Activated CD8-positive, alpha-beta T cell treated with anti-CD3 and anti-CD28 coated beads for 36 hours (primary cell): ENCODE results near the gene SCCPDH. TPM values are rescaled to one million over a fixed set of nuclear protein-coding genes. Genes with fewer than 3 reads are reported as not detected.

Experiments
- ATAC-seq: fragments of 200-7000 bp; cut with Tn5 transposase; one replicate; pipeline ENCODE4 v1.10.0; 2021; ENCODE audit warnings: mild to moderate bottlenecking, moderate library complexity
- CTCF ChIA-PET: fragments of 350-600 bp; sonication (Branson Sonifier 250); formaldehyde crosslinking; loops from one replicate; lab custom pipeline; 2021; ENCODE audit warnings: antibody characterized with exemption; lab: Charles Lee
- POLR2A ChIA-PET: fragments of 350-600 bp; sonication (Branson Sonifier 250); formaldehyde crosslinking; loops from one replicate; lab custom pipeline; 2021; ENCODE audit warnings: antibody characterized with exemption; lab: Charles Lee
- DNase-seq: peaks from one replicate; pipeline ENCODE4 v3.0.0-alpha.2; 2020
- H3K27ac Mint-ChIP-seq: one replicate; pipeline ENCODE4 v1.8.0; 2021; ENCODE audit warnings: mild to moderate bottlenecking, mixed read lengths
- H3K27me3 Mint-ChIP-seq: one replicate; pipeline ENCODE4 v1.8.0; 2021; ENCODE audit warnings: mixed read lengths
- H3K36me3 Mint-ChIP-seq: one replicate; pipeline ENCODE4 v1.8.0; 2021; ENCODE audit warnings: low read depth, mixed read lengths
- H3K4me1 Mint-ChIP-seq: one replicate; pipeline ENCODE4 v1.8.0; 2021; ENCODE audit warnings: low read depth, mixed read lengths
- H3K4me3 Mint-ChIP-seq: one replicate; pipeline ENCODE4 v1.8.0; 2021; ENCODE audit warnings: mild to moderate bottlenecking, moderate library complexity, mixed read lengths
- H3K9me3 Mint-ChIP-seq: one replicate; pipeline ENCODE4 v1.8.0; 2021; ENCODE audit warnings: mixed read lengths
- CTCF ChIP-seq: fragments of 200-600 bp; IDR thresholded peaks from one replicate; pipeline ENCODE4 v1.8.0; 2022; ENCODE audit warnings: antibody characterized with exemption, mild to moderate bottlenecking
- intact Hi-C: fragments of 100-400 bp; cut with micrococcal nuclease; formaldehyde crosslinking; loops from one replicate; pipeline ENCODE4 v1.10.0; 2022
- total RNA-seq, 2 experiments: library from RNA; stranded (reverse); gene quantifications; one replicate each; pipeline ENCODE4 v1.2.3, GENCODE V29; 2021

SCCPDH gene
- 10 to 100 TPM; 39.4 to 41.7 TPM for total RNA-seq

GRCh38 chr1:246724016-246724730 is at the start of gene SCCPDH:
Gene SCCPDH, plus strand, starts transcription at chr1:246724409. Its CDS starts 14 bp downstream, at chr1:246724423.
- intact Hi-C loops = no loop called here
- ATAC-seq = peak; percentile 98
- Mint-ChIP-seq H3K9me3 (peaks cover 17% of the 10 kb centered on the region), H3K36me3 (peaks cover 30% of the 10 kb centered on the region), H3K4me1 (peaks cover 13% of the 10 kb centered on the region), H3K4me3 (peak within 1 kb of the TSS; percentile 87), H3K27ac (peak within 1 kb of the TSS; percentile 92), H3K27me3 (no peaks in the 10 kb centered on the region)
- CTCF ChIA-PET = interaction anchor here (0.8 to 1.3 kb wide), 4 partner anchors 17 to 232 kb away, joined by 3 read pairs; no protein-coding TSS in a partner anchor
- peak; percentile 83 for DNase-seq
- POLR2A ChIA-PET = interaction anchor here (0.7 to 2.2 kb wide), 8 partner anchors 10 to 218 kb away, joined by 3 to 13 read pairs (median 3); no protein-coding TSS in a partner anchor
- no peak for TF ChIP-seq CTCF

- Mint-ChIP-seq H3K27me3 (no peaks in the 10 kb centered on the region), H3K4me1 (no peaks in the 10 kb centered on the region), H3K4me3 (no peak overlapping the region), H3K36me3 (peaks cover 7% of the 10 kb centered on the region), H3K27ac (no peak overlapping the region), H3K9me3 (peaks cover 3% of the 10 kb centered on the region)
- no peak for DNase-seq
- intact Hi-C loops = no loop called here
- TF ChIP-seq CTCF = no peak
- CTCF ChIA-PET = no interaction called here
- no peak for ATAC-seq
- POLR2A ChIA-PET = no interaction called here
Measured at GRCh38 chr1:246677842-246678241, 46.4 kb upstream of the SCCPDH start.

- H3K9me3 Mint-ChIP-seq = peaks cover 2% of the 10 kb centered on the region
- POLR2A ChIA-PET = no interaction called here
- no peak for DNase-seq
- intact Hi-C loops = no loop called here
- H3K27me3 Mint-ChIP-seq = no peaks in the 10 kb centered on the region
- H3K4me1 Mint-ChIP-seq = no peaks in the 10 kb centered on the region
- no peak overlapping the region for H3K4me3 Mint-ChIP-seq
- no peak for TF ChIP-seq CTCF
- H3K27ac Mint-ChIP-seq = no peak overlapping the region
- peaks cover 3% of the 10 kb centered on the region for H3K36me3 Mint-ChIP-seq
- CTCF ChIA-PET = interaction anchor here (0.8 kb wide), 1 partner anchor 10 kb away, joined by 3 read pairs; no protein-coding TSS in a partner anchor
- ATAC-seq = no peak
Measured at GRCh38 chr1:246678816-246679793, 45.1 kb upstream of the SCCPDH start.

- Mint-ChIP-seq H3K4me3 (no peak overlapping the region), H3K4me1 (no peaks in the 10 kb centered on the region), H3K27me3 (no peaks in the 10 kb centered on the region), H3K36me3 (peaks cover 3% of the 10 kb centered on the region), H3K27ac (no peak overlapping the region), H3K9me3 (peaks cover 2% of the 10 kb centered on the region)
- no peak for DNase-seq
- CTCF ChIA-PET = interaction anchor here (0.8 kb wide), 1 partner anchor 10 kb away, joined by 3 read pairs; no protein-coding TSS in a partner anchor
- intact Hi-C loops = no loop called here
- POLR2A ChIA-PET = no interaction called here
- TF ChIP-seq CTCF = no peak
- ATAC-seq = no peak
Measured at GRCh38 chr1:246679794-246680177, 44.4 kb upstream of the SCCPDH start.
